Measurements from ENCODE around the gene SMU1. TPM values are rescaled to one million over a fixed set of nuclear protein-coding genes. Genes with fewer than 3 reads are reported as not detected.
"Not testable (repeated sequence)": the region's sequence is repeated elsewhere in the genome, so short reads cannot be mapped to it uniquely, and the experiment has no call there.

The SMU1 gene
- total RNA-seq, 1 donor from 2014 or later = 36.2 TPM

GRCh38 chr9:33014665-33015014 is 61.8 kb downstream of the SMU1 start:
- no peak for DNase-seq (ENCODE audit: low read depth in 2 of 2)

DNA sequence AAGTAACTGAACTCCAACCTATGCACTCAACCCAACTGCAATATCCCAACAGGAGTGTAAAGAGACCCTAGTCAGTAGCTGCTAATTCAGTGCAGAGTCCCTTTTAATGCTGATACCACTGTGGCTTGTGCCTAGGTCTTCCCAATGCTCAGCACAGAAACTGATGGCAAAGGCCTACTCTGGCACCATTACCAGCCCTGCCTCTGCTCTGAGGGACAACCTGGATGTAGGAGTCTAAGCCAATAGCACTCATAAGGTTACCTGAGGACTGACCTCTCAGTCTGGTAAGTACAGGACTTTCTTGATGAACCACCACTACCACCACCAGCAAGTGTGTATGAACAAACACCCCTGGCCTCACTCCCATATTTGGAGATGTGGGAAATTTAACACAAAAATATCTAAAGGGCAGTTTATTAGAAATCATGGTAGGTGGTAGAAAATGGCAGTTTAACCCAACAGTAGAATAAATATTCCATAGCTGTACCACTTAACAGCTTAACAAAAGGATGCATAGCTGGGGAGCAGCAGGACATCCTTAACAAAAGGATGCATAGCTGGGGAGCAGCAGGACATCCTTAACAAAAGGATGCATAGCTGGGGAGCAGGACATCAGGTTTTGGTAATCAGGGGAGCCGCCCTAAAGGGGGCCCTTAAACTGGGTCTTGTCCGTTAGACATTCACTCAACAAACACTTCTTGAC is 62.4 kb downstream of the SMU1 start:
- DNase-seq (ENCODE audit: low read depth in 2 of 2) = no peak

DNA sequence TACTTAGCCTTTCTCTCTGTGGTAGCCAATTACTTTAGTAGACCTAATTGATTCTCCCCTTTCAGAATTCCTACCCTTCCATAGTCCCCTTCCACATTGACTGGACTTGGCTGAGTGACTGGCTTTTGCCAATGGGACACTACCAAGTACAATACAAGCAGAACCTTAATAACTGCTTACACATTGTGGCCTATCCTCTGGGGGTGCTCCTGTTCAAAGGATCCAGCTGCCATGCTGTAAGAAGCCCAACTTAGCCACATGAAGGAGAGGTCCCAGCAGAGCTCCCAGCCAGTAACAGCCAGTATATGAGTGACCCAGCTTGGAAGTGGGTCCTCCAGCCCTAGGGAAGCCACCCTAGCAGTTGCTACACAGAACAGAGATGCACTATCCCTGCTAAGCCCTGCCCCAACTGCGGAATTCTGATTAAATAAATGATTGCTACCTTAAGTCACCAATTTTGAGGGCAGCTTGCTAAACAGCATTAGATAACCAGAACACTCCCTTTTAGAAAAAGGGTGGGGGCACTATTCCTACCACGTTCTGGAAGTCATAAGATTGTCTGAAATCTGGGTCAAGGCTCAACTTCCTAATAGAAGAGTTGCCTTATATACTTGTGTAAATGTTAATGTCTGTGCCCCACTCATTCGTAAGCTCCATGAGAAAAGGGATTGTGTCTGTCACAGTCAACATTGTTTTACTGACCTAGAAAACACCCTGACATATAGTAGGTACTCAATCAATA is 64.0 kb downstream of the SMU1 start:
- DNase-seq (ENCODE audit: low read depth in 2 of 2) = no peak

DNA sequence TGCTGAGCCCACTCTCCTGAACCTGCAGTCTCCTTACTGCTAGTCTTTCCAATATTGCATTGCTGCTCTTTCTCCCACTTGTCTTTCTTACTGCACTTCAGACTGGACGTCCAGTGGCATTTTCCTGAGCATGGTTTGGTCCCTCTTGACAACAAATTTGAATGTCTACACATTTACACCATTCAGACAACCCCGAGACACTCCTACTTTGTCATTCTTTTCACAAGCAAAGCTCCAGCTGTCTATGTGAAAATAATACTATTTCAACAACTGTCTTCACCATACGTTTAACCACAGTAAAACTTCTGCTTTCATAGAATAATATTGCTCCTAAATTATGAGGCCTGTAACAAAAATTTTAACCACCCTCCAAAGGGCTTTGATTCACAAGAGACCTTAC is 64.6 kb downstream of the SMU1 start:
- no peak for DNase-seq (ENCODE audit: low read depth in 2 of 2)

DNA sequence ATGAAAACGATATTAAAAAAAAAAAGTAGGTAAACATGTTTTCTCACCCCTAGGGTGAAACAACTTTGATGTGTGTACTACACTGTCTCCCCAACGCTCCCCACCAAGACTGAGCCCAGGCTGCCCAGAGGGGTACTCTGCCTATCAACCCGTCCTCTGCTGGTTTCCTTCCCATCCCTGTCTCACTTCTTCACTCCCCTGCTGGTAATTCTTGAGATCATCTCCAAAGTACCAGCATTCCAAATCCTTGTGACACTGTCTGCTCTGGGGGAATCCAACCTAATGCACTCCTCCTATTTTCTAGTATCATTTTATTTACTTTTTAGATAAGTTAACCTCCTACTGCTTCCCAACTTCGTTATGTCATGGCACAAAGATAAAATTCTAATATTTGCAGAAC is 68.7 kb downstream of the SMU1 start:
- DNase-seq (ENCODE audit: low read depth in 2 of 2) = no peak

GRCh38 chr9:33005335-33005734 is 71.1 kb downstream of the SMU1 start:
- not testable (repeated sequence) for DNase-seq (ENCODE audit: low read depth in 2 of 2)

DNA sequence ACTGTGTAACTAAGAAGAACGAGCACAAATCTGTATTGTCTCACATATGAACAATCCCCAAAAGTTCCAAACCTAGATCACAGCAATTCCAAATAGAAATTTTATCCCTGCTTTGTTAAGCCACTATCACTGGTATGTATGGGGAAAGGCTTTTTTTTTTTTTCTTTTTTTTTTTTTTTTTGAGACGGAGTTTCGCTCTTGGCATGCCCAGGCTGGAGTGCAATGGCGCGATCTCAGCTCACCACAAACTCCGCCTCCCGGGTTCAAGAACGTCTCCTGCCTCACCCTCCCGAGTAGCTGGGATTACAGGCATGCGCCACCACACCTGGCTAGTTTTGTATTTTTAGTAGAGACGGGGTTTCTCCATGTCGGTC is 75.8 kb downstream of the SMU1 start:
- not testable (repeated sequence) for DNase-seq (ENCODE audit: low read depth in 2 of 2)

- no peak for DNase-seq (ENCODE audit: low read depth in 2 of 2)
These were observed 83.8 kb downstream of the SMU1 start for GRCh38 chr9:32992595-32993238.

- no peak for DNase-seq (ENCODE audit: low read depth in 2 of 2)
These were observed 84.4 kb downstream of the SMU1 start for GRCh38 chr9:32991897-32992594.

Other genes starting within 250 kb of the SMU1 start
- 16.1 and 17.3 TPM in 2 replicates for gene APTX, start 75.0 kb downstream of the SMU1 start, total RNA-seq
- gene DNAJA1, start 51.4 kb downstream of the SMU1 start, total RNA-seq = 95.8 and 111 TPM in 2 replicates
- gene B4GALT1, start 90.7 kb upstream of the SMU1 start, total RNA-seq = 12.1 and 21.2 TPM in 2 replicates
- not detected in 2 replicates for gene SPINK4, start 163.5 kb upstream of the SMU1 start, total RNA-seq
- gene BAG1, start 188.0 kb upstream of the SMU1 start, total RNA-seq = 33.5 and 48.3 TPM in 2 replicates
- 66.5 and 69.7 TPM in 2 replicates for gene CHMP5, start 188.4 kb upstream of the SMU1 start, total RNA-seq
- gene NFX1, start 213.8 kb upstream of the SMU1 start, total RNA-seq = 8.6 and 11.1 TPM in 2 replicates

All from dermis microvascular lymphatic vessel endothelial cell (primary cell).